Measurements from ENCODE around the gene TCF7L1. TPM values are rescaled to one million over a fixed set of nuclear protein-coding genes. Genes with fewer than 3 reads are reported as not detected.
"Not testable (repeated sequence)": the region's sequence is repeated elsewhere in the genome, so short reads cannot be mapped to it uniquely, and the experiment has no call there.

Gene TCF7L1
- total RNA-seq, 4 donors from 2014 or later, result 5.6 to 23.2 (median 10.2) TPM

DNA sequence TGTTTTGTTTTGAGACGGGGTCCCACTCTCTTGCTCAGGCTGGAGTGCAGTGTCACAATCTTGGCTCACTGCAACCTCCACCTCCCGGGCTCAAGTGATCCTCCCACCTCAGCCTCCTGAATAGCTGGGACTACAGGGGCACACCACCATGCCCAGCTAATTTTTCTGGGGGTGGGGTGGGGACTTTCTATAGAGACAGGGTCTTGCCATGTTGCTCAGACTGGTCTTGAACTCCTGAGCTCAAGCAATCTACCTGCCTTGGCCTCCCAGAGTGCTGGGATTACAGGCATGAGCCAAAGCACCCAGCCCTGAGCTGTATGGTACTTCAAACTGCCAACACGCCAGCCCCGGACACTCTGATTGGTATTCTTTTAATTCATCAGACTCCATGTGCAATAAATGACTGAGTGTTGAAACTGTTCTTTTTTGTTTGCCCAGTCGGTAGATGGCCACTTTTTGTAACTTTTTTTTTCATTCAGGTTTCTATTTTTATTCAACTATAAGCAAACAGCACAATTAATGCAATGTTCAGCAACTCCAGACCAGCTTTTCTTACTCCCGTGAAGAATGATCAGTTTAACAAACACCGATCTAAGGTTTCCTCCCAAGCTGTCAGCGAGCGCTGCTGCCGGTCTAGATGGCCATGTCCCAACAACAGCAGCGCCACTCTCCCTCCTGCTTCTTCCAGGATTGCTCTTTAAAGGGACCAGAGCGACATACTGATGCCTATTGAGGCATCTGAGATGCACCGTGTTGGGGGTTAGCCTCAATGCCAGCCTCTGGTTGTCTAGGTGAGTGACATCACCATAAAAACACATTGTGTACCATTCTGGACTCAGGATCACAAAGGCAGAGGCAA lies 207.1 kb downstream of the TCF7L1 start:
- TF ChIP-seq POLR2A (IDR thresholded peaks at IDR 0.05; ENCODE audit: low read depth) (no peak), EP300 (IDR thresholded peaks at IDR 0.05) (no peak), POLR2AphosphoS5 (IDR thresholded peaks at IDR 0.05) (no peak)
- TF ChIP-seq, protein P1, sequence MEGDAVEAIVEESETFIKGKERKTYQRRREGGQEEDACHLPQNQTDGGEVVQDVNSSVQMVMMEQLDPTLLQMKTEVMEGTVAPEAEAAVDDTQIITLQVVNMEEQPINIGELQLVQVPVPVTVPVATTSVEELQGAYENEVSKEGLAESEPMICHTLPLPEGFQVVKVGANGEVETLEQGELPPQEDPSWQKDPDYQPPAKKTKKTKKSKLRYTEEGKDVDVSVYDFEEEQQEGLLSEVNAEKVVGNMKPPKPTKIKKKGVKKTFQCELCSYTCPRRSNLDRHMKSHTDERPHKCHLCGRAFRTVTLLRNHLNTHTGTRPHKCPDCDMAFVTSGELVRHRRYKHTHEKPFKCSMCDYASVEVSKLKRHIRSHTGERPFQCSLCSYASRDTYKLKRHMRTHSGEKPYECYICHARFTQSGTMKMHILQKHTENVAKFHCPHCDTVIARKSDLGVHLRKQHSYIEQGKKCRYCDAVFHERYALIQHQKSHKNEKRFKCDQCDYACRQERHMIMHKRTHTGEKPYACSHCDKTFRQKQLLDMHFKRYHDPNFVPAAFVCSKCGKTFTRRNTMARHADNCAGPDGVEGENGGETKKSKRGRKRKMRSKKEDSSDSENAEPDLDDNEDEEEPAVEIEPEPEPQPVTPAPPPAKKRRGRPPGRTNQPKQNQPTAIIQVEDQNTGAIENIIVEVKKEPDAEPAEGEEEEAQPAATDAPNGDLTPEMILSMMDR (IDR thresholded peaks at IDR 0.05), result no peak
- WGBS, result 31% methylated on average over 13 of the region's 13 CpGs
- H3K27me3 ChIP-seq, result no peaks in the 10 kb centered on the region

DNA sequence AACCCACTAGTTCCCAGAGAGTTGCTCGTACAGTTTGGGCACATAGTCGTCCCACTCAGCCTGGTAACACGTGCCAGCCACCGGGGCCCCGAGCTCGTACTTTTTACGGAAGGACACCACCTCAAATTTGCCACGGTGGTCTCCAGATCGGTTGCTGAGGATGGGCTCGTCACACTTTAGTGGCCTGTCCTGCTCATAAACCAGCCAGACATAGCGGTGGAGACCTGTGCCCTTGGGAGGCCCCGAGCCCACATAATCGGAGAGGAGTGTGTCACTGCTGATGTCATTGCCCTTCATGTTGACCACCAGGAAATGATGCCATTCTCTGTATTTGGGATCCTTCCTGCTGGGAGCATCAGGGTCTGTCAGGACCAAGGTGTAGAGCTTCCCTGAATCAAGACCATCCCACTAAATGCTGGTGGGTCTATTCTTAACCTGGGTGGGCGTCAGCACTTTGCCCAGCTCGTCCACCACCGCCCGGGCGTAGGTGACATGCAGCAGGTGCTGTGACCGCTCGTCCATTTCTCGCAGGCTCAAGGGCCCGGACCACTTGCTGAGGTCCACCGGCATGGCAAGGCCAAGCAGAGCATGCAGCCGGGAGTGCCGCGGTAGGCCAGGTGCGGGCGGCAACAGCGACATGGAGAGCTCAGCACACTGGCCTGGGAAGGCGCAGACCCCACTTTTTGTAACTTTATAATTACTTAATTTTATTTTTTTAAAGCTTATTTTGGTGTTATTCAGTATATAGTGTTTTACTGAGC lies 208.3 kb downstream of the TCF7L1 start:
- peaks cover 14 to 43% (median 39%) of the 10 kb centered on the region in 4 donors for H3K36me3 ChIP-seq
- WGBS, result 92% methylated on average over 30 of the region's 30 CpGs
- TF ChIP-seq EP300 (IDR thresholded peaks at IDR 0.05) (no peak), POLR2AphosphoS5 (IDR thresholded peaks at IDR 0.05) (no peak), POLR2A (IDR thresholded peaks at IDR 0.05; ENCODE audit: low read depth) (no peak)
- TF ChIP-seq, protein P1 (IDR thresholded peaks at IDR 0.05), result no peak

More for the DNA sequence above, 207.1 kb downstream of the TCF7L1 start:
- no peak overlapping the region for H3K27ac ChIP-seq (replicated peaks in 1 of 4)
- no peaks in the 10 kb centered on the region for H3K9me3 ChIP-seq
- H3K36me3 ChIP-seq, result peaks cover 9 to 31% (median 28%) of the 10 kb centered on the region in 4 donors
- peaks cover 0 to 9% (median 8%) of the 10 kb centered on the region in 4 donors for H3K4me1 ChIP-seq
- H3K4me3 ChIP-seq, result no peak overlapping the region
- DNase-seq (ENCODE audit: extremely low spot score), result no peak
- intact Hi-C loops (cut with DNase I), result no loop called here

DNA sequence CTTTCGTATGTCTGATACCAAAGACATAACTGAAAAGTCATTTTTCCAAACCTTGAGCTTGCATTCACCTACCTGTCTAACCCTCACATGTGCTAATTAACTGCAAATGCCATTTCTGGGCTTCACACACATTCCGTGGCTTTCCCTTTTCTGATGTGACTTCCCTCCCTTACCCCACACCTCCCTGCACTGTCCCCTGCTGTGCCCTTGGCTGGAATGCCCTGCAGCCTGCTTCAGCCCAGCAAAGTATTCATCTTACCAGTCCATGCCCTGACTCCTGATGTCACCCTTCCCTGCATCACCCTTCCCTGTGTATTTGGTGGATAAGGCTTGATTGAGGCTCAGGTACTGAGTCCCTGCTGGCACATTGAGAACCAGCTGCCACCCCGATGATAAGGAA lies 209.0 kb downstream of the TCF7L1 start:
- Histone ChIP-seq H3K4me1 (peaks cover 0 to 9% (median 8%) of the 10 kb centered on the region in 4 donors), H3K27me3 (no peaks in the 10 kb centered on the region), H3K9me3 (no peaks in the 10 kb centered on the region), H3K27ac (replicated peaks in 1 of 4) (no peak overlapping the region), H3K4me3 (no peak overlapping the region), H3K36me3 (peaks cover 21 to 50% (median 46%) of the 10 kb centered on the region in 4 donors)
- 82% methylated on average over 3 of the region's 3 CpGs for WGBS
- DNase-seq (ENCODE audit: extremely low spot score), result no peak
- TF ChIP-seq EP300 (IDR thresholded peaks at IDR 0.05) (no peak), POLR2A (IDR thresholded peaks at IDR 0.05; ENCODE audit: low read depth) (no peak), POLR2AphosphoS5 (IDR thresholded peaks at IDR 0.05) (no peak)
- TF ChIP-seq, protein P1 (IDR thresholded peaks at IDR 0.05), result no peak
- intact Hi-C loops (cut with DNase I), result no loop called here

More for the DNA sequence above, 208.3 kb downstream of the TCF7L1 start:
- Histone ChIP-seq H3K27me3 (no peaks in the 10 kb centered on the region), H3K4me3 (no peak overlapping the region), H3K9me3 (no peaks in the 10 kb centered on the region), H3K27ac (replicated peaks in 1 of 4) (no peak overlapping the region), H3K4me1 (peaks cover 0 to 9% (median 8%) of the 10 kb centered on the region in 4 donors)
- DNase-seq (ENCODE audit: extremely low spot score), result no peak
- intact Hi-C loops (cut with DNase I), result no loop called here

DNA sequence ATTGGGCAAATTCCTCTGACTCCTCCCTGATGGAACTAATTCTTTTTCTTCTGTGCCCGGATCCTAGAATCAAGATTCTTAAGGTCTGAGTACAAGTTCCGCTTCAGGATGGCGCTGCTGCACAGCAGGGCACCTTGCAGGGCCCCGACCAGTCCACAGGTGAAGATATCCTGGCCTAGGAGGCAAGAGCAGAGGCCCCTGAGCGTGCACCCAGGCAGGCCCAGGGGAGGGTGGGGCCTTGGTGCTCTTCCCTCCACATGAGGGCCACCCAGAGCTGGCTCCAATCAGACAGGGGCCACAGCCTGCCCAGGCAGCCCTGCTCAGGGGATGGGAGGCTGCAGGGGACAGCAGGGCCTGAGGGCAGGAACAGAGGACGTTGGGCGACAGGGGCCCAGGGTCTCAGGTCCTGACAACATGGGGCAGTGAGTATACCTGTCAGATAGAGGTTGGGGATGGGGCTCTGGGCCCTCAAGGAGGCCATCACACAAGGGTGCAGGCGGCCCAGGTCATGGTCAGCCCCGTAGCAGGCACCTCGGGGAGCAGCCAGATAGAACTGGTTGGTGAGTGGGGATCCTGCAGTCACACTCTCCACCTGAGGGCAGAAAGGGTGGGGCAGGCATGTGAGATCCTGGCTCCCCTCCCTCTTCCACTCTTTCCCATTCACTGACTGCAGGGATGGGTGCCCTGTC lies 210.2 kb downstream of the TCF7L1 start:
- intact Hi-C loops (cut with DNase I); H3K4me1 ChIP-seq; H3K4me3 ChIP-seq; H3K9me3 ChIP-seq; H3K27ac ChIP-seq (replicated peaks in 1 of 4); DNase-seq (ENCODE audit: extremely low spot score); H3K27me3 ChIP-seq: not testable (repeated sequence)
- WGBS, result 95% methylated on average over 7 of the region's 10 CpGs
- H3K36me3 ChIP-seq, result peaks cover 24 to 62% (median 58%) of the 10 kb centered on the region in 4 donors

Measured in esophagus muscularis mucosa (tissue), 4 donors.